ENCODE measurements around the gene CPNE1.
A peak's percentile ranks its signal among the peaks of the same experiment; 100 is the strongest.

CPNE1 gene

DNA sequence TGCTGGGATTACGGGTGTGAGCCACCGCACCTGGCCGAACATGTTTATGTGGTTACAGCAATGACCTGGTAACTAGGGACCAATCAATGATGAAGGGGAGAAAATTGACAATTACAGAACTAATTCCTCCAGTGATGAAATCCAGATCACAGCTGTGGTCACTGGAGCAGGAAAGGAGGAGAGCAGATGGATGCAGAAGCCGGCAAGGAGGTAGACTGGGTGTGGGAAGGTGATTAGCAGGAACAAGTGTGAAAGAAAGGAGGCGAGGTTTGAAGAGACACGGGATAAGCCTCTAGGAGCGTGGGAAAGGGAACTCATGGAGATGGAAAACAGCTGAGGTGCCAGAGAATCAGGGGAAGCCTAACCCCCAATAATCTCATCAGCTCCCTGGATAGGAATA, 66.2 kb downstream of the CPNE1 start:
- DNase-seq = peak; percentile 60 to 81

DNA sequence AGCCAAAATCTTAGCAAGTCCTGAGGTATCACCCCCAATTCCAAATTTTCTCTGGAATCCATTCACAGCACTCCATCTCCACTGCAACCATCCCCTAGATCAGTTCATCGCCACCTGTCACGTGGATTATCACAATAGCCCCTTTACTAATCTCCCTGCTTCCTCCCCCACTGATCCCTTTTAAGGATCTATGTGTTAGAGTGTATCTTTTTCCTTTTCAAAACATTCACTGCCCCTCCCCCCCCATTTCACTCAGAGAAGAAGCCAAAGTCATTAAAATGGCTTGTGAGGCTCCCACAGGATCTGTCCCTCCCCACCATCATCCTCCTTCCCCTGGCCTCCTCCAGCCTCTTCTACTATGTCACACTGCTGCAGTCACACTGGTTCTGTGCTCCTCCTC, 67.5 kb downstream of the CPNE1 start:
- DNase-seq = peak; percentile 76 to 92

DNA sequence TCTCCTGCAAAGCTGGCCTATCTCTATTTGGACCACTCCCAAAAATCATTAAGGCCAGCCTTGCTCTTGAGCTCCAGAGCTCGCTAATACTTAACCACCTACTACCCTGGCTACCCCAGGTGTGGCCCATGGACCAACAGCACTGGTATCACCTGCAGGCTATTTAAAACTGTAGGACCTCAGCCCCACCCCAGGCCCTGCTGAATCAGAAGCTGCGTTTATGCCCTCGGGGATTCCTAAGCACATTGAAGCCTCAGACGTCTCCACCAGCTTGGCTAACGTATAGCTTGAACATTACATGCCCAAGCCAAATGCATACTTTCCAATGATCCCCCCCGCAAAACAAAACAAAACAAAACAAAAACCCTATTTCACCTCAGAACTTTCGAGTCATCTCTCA, 68.8 kb downstream of the CPNE1 start:
- DNase-seq = no peak

DNA sequence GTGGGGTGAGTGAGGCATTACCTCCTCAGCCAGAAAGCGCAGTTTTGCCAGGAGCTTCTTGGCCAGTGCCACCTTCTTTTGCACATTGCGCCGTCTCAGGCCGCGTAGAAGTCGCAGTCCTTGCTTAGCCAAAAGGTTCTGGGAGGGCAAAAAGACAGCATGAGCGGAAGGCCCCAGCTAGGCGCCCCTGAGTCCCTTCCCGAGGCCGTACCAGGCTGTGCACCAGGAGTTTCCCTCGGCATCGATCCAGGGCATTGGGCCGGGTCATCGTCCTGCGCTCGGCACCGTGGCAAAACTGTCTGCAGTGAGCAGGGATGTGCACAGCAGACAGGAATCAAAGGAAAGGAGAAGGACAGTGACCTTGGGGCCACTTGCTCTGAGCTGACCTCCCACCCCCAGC, 69.2 kb downstream of the CPNE1 start:
- no peak for DNase-seq

DNA sequence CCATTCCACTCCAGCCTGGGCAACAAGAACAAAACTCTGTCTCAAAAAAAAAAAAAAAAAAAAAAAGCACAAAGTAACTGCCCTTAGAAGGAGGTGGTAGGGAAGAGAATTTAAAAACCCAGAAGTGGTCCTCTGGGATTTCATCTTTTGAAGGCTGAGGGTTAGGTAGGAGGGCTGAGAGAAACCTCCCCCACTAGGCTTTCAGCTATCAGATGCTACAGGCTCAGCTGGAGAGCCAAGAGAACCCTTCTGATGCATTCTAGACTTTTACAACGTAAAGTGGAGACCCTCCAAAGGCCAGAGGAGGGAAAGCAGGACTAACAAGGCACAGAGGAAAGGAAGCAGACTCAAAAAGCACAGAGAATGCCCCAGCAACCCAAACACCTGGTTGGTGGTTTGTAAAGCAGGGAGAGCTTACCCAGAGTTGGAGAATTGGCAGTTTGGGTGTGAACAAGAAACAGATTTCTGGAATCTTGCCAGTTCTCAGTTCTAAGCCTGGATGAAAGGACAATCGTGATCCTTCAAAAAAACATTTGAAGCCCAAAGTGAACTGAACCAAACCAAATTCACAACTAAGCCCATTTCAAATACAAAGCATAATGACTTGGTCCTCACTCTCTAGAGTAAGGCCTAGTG, 72.2 kb downstream of the CPNE1 start:
- DNase-seq = peak in 1 of 2 experiments; percentile 38

DNA sequence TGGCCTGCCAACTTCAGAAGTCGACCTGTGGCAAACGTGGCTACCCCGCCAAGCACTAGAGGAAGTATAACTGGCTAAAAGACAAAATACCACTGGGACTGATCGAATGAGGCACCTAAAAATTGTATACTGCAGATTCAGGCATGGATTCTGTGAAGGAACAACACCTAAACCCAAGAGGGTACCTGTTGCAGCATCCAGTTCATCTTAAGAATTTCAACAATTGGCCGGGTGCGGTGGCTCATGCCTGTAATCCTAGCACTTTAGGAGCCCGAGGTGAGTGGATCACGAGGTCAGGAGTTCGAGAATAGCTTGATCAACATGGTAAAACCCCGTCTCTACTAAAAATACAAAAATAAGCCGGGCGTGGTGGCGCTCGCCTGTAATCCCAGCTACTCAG, 76.3 kb downstream of the CPNE1 start:
- DNase-seq = no peak

DNA sequence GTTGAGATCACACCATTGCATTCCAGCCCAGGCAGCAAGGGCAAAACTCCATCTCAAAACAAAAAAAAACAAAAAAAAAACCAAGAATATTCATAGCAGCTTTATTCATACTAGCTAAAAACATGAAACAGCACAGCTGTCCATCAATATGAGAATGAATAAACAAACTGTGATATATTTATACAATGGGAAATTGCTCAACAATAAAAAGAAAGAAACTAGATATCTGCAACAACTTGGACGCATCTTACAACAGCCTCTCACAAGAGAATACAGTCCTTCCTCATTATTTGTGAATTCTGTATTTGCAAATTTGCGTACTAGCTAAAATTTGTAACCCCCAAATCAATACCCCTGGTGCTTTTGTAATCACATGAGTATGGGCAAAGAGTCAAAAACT, 77.3 kb downstream of the CPNE1 start:
- no peak for DNase-seq

DNA sequence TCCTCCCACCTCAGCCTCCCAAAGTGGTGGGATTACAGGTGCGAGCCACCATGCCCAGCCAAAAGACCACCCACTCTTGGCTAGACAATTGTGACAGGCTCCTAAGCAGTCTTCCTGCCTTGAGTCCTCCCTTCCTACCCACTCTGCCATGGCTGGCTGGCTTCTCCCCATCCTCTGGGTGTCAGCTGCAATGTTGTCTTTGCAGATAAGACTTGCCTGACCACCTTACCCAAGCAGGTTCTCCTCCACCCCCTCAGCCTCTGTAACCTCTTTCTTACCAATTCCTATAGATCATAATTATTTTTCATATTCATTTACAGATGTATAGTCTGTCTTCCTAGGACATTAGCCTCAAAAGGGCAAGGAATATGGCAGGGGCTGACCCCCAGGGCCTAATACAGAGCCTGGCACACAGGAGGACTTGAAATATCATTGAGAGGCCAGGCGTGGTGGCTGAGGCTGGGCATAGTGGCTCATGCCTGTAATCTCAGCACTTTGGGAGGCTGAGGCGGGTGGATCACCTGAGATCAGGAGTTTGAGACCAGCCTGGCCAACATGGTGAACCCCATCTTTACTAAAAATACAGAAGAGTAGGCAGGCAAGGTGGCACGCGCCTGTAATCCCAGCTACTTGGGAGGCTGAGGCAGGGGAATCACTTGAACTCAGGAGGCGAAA, 77.8 kb downstream of the CPNE1 start:
- no peak for DNase-seq

DNA sequence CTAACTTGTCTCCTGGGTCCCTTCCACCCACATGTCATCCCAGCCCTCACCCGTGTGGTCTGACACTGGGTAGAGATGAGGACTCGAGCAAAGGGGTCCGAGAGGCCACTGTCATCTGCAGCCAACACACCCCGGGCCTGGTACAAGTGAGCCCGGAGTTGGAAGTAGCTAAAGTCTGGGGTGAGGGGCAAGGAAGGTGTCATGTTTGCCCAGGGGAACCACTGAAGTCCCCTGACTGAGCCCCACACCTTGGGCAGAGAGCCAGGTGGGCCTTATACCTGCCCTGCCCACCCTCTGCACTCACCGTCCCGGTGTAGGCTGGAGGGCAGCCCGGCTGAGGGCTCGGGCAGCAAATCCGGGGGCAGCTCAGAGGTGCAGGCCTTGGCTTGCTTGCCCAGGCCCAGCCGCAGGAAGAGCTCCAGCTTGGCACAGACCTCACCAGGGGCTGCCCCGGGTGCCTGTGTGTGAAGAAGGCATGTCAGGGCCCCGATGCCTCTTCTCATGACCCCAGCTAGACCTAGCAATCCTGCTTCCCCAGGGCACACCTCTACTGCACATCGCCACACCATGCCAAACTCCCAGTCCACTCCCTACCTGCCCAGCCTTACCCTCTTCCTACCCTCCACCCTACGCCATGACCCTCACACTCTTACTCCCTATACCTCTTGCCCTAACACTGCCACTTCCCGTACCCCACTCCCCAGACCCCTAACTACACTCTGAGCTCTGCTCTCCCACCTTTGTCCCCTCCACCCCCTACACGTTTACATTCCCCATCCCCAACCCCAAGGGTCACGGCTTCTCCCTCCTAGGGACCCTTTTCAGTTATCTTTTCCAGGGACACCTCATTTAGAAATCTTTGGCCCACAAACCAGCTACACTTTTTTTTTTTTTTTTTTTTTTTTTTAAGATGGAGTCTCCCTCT, 80.8 kb downstream of the CPNE1 start:
- no peak for DNase-seq

DNA sequence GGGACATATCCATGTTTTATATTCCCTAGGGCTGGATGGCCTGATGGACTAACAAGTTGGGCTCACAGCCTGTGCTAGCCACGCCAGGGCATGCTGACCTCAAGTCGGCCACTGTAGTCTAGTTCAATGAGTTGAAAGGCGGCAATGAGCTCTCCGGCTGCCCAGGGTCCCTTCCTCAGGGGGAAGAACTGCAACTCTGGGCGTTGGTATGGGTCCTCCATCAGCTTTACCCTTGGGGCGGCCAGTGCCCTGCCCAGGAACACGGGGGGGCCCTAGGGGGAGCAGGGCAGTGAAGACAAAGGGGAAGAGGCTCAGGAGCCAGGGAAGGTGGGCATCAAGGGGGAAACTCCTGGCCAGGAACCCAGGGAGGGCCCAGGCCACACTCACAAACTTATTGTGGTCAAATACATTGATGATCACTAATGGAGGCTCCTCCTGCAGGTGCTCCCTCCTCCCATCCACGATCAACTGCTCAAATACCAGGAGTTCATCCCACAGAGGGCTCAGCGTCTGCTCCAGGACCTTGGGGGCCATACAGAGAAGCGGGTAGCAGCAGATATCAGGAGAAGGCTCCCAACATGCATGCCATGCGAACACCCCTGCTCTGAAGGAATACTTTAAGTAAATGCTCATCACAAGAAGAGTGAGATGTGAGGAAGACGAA, 81.8 kb downstream of the CPNE1 start:
- no peak for DNase-seq

DNA sequence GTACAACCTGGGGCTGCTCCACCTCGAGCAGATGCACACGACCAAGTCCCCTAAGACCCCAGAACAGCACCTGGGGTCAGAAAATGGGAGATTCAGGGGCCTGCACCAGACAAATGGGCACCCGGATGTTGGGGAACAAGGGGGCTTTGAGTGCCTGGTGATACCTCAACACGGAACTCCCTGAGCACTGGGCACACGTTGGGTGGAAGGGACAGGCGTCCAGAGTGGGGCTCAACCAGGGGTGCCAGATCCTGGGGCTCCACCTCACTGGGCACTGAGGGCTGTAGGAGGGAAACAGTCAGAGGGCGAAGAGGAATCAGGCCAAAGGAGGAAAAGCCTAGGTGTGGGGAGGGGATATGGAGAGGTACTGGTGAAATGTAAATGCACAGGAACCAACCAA, 82.6 kb downstream of the CPNE1 start:
- DNase-seq = no peak

DNA sequence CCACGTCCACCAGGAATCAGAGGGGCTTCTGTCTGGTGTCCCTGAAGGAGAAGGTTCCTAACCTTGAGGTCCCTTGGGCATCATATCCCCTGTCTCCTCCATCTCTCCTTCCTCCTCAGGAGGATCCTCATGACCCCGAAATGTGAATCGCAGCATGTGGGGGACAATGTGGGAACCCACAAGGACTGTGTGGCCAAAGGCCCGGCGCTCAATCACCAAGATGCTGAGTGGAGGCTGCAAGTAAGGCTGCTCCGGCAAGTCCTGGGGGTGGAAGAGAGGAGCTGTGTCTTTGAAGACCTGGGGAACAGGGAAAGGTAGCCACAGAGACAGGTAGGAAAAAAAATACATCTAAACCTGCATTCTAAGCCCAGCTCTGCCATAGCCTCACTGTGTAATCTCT, 85.5 kb downstream of the CPNE1 start:
- no peak for DNase-seq

DNA sequence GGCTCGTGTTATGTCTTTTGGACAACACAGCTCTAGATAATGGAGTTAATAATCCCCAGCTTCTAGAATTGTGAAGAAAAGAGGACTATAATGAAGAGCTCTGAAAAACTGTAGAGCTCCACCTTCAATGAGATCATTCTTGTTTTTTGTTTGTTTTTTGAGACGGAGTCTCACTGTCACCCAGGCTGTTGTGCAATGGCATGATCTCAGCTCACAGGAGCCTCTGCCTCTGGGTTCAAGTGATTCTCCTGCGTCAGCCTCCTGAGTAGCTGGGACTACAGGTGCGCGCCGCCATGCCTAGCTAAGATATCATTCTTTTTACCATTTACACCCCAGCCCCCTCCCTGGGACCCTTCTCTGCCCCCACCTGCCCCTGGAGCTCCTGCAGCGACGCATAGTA, 86.2 kb downstream of the CPNE1 start:
- DNase-seq = no peak

DNA sequence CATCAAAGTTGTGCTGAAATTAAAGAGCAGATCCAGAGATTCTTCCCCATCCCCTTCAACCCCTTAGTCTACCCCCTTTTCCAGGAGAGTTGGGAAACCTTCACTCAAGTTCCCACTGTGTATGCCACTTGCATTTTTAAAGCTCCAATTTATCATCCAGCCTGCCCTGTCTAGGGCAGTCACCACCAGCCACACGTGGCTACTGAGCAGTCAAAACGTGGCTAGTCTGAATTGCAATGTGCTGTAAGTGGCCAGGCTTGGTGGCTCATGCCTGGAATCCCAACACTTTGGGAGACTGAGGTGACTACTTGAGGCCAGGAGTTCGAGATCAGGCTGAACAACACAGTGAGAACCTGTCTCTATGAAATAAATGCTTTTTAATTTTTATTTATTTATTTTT, 87.9 kb downstream of the CPNE1 start:
- no peak for DNase-seq
